Adipose tissue (tissue), 3 donors: ENCODE data around the gene RPRD1B. TPM values are rescaled to one million over a fixed set of nuclear protein-coding genes. Genes with fewer than 3 reads are reported as not detected.
"Not testable (repeated sequence)": the region's sequence is repeated elsewhere in the genome, so short reads cannot be mapped to it uniquely, and the experiment has no call there.

Experiments
- H3K27ac ChIP-seq: one replicate; pipeline ENCODE4 v1.5.1; 2013; ENCODE audit warnings: low read depth, low read length
- WGBS, 3 donors: extraction: QIAGEN DNeasy Blood & Tissue Kit; methylation state at CpG; one replicate each; pipeline ENCODE4 v1.1.7; 2013; 5-methylcytosine and 5-hydroxymethylcytosine counted together
- polyA plus RNA-seq, 3 donors: library from polyadenylated mRNA; stranded (reverse); fragments of 200-250 nt; gene quantifications; one replicate each; pipeline ENCODE4 v1.2.3, GENCODE V29; 2013
- donor health status: healthy with polysubstance abuse.
- donor health status: Bipolar disorder and iron deficiency.
- donor health status: healthy.

RPRD1B gene
- polyA plus RNA-seq, 3 donors, result 6.1 to 13.5 (median 9.0) TPM

DNA sequence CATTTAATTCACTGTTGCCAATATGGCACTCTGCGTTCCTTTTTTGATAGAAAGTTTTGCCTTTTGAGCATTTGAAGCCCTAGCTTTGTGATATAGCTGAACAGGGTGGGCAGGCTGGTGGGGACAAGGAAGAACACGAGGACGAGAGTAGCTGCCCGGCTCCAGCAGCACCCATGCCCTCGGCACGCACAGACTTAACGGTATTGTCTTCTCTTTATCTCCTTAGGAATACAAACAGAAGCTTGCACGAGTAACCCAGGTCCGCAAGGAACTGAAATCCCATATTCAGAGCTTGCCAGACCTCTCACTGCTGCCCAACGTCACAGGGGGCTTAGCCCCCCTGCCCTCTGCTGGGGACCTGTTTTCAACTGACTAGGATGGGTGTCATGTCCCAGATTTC, 56.0 kb downstream of the RPRD1B start:
- no peak overlapping the region for H3K27ac ChIP-seq
- WGBS, 3 donors, result 82 to 95% (median 93%) methylated on average over 10 of the region's 10 CpGs

DNA sequence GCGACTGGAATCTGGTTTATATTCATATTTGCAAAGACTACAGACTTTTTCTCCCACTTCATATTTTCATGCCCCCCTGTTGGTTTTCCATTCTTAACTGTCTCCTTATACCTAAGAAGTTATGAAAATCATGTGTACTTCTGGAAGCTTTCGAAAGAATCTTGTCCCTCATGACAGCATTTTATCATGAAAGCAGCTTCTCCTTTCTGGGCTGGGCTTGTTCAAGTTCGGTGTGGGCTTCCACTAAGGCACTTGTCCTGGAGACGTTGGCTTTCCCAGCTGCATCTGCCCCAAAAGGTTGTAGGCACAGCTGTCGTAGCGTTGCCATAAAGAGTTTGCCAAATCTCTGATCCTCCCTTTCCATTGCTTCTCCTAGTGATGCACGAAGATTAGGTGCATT, 56.5 kb downstream of the RPRD1B start:
- WGBS, 3 donors, result 81 to 88% (median 86%) methylated on average over 7 of the region's 7 CpGs

DNA sequence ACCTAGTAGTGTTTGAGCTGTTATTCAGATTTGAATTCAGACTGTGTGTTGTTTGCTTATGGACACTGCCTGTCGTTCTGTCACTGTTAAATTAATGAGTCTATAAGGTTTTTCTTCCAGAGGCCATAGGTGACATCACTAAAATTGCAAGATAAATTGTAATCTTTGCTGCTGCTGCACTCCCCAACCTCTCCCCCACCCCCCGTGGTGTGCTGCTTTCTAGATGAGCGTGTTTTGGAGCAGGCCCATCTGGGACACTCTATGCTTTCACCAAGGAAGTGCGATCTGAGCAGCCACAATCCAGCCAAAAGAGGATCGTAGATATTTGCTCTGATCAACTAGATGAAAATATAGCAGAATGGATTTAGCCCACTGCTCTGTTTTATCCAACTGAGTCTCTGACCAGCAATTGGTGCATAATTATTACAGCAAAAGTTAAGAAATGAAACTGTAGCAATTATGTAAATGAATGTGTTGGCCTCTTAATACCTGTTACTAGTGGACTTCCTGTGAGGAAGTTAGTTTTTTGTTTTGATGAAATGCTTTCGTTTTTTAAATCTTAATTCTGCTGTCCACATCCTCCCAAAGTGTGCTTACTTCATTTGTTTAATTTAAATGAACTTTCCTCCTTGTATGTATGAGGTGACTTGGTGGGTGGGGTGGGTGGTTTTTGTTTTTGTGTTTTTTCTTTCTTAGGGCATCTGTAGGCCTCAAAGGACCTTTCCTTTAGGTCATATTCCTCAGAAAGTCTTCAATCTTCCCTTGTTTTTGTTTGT, 58.1 kb downstream of the RPRD1B start:
- no peak overlapping the region for H3K27ac ChIP-seq
- WGBS, 3 donors, result 36 to 65% (median 36%) methylated on average over 6 of the region's 6 CpGs

More for the DNA sequence above, 56.5 kb downstream of the RPRD1B start:
- H3K27ac ChIP-seq, result no peak overlapping the region

DNA sequence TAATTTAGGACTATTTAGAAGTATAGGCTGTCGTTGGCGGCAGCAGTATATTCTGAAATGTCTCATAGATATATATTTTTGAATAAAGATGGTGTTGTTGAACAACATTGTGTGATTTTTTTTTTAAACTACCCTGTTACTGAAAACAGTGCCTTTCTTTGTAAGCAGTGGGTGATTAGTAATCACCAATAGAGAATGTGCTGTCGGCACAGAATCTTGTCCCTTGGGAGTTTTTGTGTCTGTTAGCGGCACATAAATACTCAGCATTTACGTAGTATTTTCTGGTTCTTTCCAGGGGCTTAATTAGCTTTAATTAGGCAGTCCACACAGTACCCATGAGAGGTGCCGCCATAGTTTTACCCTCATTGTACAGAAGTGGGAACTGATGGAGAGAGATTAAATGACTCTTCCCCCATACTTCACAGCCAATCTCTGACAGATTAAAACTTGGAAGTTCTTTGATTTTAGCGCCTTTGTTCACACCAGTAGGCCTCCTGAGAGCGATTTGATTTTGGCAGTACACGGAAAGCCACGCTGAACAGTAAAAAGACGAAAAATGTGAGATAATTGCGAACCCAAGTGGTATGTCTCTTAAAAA, 58.8 kb downstream of the RPRD1B start:
- WGBS, 3 donors, result 87 to 92% (median 87%) methylated on average over 12 of the region's 12 CpGs

DNA sequence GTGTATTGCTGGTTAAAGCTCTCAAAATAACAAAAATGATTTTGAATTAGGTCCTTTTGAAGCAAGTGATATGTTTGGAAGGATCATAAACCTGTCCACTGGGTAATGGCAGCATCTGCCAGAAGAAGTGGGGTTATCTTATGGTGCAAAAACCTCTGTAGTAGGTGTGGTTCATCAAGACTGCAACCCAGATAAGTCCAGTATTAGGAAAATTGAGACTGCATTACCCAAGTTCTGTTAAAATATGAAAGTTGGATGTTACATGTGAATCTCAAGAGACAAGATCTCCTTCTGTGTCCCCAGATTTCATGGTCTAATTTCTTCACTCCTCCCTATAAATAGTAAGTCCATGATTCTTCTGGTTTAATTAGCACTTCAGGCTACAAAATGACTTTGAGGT, 59.4 kb downstream of the RPRD1B start:
- no peak overlapping the region for H3K27ac ChIP-seq

More for the DNA sequence above, 58.8 kb downstream of the RPRD1B start:
- no peak overlapping the region for H3K27ac ChIP-seq

DNA sequence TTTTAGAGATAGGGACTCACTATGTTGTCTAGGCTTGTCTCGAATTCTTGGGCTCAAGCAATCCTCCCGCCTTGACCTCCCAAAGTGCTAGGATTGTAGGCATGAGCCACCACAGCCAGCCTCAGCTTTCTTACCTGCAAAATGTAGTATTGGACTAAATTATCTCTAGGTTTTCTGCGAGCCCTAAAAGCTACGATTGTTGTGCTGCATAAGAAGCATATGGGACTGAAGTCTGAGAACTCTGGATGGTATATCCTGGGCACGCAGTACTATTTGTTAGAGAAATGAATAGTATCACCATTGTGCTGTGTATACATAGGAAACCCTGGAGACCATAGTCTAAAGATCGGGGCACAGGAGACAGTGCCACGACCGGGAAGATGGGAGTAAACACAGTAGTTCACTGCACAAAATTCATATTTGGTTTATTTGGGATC, 60.1 kb downstream of the RPRD1B start:
- no peak overlapping the region for H3K27ac ChIP-seq
- 93 to 95% (median 94%) methylated on average over 8 of the region's 8 CpGs for WGBS, 3 donors

DNA sequence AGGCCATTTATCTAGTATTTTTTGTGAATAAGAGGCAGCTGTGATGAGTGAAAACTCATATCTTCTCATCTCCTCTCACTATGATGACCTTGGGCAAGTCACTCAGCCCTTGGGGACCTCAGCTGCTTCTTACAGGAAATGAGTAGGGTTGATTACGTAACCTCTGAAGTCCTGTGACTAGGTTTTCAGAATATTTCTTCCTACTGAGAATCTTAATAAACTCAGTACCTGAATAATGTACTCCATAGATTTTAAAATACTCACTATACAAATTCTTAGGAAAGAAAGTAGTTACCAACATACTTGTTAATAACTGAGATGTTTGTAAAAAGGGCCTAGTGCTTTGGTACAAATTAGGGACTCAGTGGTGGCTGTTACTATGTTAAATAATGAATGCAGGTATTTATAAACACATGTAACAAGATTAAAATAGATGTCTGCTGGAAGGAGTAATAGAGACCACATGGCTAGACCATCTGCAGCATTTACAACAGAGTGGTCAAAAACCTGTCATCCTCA, 60.9 kb downstream of the RPRD1B start:
- 13 to 48% (median 18%) methylated on average over 1 of the region's 1 CpG for WGBS, 3 donors

GRCh38 chr20:38095017-38095686, 61.6 kb downstream of the RPRD1B start:
- no peak overlapping the region for H3K27ac ChIP-seq
- 76 to 79% (median 78%) methylated on average over 7 of the region's 7 CpGs for WGBS, 3 donors

More for the DNA sequence above, 60.9 kb downstream of the RPRD1B start:
- H3K27ac ChIP-seq, result no peak overlapping the region

DNA sequence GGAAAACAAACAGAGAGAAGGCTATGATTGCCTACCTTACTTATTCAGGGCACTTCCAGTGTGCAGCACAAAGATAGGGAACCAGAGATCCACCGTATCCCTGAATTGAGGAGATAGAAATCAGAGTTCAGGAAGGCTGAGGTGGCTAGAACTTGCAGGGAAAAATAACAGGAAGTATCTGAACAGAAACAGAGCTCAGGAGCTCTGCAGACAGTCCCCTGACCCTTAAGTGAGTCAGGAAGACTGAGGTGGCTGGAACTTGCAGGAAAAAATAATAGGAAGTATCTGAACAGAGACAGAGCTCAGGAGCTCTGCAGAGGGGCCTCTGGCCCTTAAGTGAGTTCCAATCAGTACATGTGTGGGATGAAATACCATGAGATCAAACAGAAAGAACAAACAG, 65.4 kb downstream of the RPRD1B start:
- WGBS, 3 donors, result 63 to 82% (median 74%) methylated on average over 1 of the region's 1 CpG
- no peak overlapping the region for H3K27ac ChIP-seq

DNA sequence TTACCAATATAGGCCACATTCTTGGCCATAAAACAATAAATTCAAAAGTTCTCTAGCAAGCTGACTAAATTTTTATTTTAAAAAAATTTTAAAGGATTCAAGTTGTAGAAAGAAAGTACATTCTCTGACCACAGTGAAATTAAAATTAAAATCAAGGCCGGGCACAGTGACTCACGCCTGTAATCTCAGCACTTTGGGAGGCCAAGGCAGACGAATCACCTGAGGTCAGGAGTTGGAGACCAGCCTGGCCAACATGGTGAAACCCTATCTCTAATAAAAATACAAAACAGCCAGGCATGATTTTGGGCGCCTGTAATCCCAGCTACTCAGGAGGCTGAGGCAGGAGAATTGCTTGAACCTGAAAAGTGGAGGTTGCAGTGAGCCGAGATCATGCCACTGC, 68.7 kb downstream of the RPRD1B start:
- WGBS, 3 donors, result 91 to 97% (median 94%) methylated on average over 5 of the region's 5 CpGs

DNA sequence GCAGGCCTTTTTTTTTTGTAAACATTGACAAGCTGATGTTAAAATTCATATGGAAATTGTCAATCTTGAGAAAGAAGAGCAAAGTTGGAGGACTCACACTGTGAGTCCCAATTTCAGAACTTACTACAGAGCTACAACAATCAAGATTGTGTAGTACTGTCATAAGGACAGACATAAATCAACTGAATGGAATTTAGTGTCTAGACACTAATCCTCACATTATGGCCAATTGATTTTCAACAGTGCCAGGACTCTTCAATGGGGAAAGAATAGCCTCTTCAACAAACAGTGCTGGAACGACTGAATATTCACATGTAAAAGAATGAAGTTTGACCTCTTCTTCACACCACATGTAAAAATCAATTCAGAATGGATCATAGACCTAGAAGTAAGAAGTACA, 70.7 kb downstream of the RPRD1B start:
- 21 to 68% (median 57%) methylated on average over 1 of the region's 1 CpG for WGBS, 3 donors
- H3K27ac ChIP-seq, result no peak overlapping the region

More for the DNA sequence above, 68.7 kb downstream of the RPRD1B start:
- not testable (repeated sequence) for H3K27ac ChIP-seq

DNA sequence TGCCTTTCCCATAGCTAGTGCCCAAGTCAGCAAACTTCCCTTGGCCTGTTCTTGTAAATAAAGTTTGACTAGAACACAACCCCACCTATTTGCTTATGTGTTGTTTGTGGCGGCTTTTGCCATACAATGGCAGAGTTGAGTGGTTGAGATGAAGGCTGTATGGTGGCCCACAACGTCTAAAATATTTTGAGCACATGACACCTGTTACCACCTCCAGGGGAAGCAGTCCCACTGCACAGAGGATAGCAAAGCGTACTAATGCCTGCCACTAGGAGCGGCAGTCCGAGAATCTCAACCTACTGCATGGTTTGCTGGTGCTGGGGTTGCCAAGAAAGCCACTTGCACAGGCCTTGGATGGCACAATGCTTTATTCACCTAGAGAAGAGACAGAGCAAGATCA, 72.9 kb downstream of the RPRD1B start:
- H3K27ac ChIP-seq, result no peak overlapping the region
- 92 to 96% (median 95%) methylated on average over 5 of the region's 5 CpGs for WGBS, 3 donors

DNA sequence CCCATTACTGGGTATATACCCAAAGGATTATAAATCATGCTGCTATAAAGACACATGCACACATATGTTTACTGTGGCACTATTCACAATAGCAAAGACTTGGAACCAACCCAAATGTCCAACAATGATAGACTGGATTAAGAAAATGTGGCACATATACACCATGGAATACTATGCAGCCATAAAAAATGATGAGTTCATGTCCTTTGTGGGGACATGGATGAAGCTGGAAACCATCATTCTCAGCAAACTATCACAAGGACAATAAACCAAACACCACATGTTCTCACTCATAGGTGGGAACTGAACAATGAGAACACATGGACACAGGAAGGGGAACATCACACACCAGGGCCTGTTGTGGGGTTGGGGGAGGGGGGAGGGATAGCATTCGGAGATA, 73.8 kb downstream of the RPRD1B start:
- 78 to 91% (median 88%) methylated on average over 1 of the region's 1 CpG for WGBS, 3 donors
- not testable (repeated sequence) for H3K27ac ChIP-seq

GRCh38 chr20:38107916-38108315, 74.4 kb downstream of the RPRD1B start:
- WGBS, 3 donors, result 83 to 89% (median 88%) methylated on average over 7 of the region's 7 CpGs
- H3K27ac ChIP-seq, result not testable (repeated sequence)

GRCh38 chr20:38108438-38108985, 75.0 kb downstream of the RPRD1B start:
- H3K27ac ChIP-seq, result peak overlapping the region; percentile 34
- WGBS, 3 donors, result 59 to 75% (median 61%) methylated on average over 4 of the region's 4 CpGs

GRCh38 chr20:38108986-38109541, 75.5 kb downstream of the RPRD1B start:
- 74 to 79% (median 76%) methylated on average over 3 of the region's 3 CpGs for WGBS, 3 donors
- H3K27ac ChIP-seq, result peak overlapping the region; percentile 34

DNA sequence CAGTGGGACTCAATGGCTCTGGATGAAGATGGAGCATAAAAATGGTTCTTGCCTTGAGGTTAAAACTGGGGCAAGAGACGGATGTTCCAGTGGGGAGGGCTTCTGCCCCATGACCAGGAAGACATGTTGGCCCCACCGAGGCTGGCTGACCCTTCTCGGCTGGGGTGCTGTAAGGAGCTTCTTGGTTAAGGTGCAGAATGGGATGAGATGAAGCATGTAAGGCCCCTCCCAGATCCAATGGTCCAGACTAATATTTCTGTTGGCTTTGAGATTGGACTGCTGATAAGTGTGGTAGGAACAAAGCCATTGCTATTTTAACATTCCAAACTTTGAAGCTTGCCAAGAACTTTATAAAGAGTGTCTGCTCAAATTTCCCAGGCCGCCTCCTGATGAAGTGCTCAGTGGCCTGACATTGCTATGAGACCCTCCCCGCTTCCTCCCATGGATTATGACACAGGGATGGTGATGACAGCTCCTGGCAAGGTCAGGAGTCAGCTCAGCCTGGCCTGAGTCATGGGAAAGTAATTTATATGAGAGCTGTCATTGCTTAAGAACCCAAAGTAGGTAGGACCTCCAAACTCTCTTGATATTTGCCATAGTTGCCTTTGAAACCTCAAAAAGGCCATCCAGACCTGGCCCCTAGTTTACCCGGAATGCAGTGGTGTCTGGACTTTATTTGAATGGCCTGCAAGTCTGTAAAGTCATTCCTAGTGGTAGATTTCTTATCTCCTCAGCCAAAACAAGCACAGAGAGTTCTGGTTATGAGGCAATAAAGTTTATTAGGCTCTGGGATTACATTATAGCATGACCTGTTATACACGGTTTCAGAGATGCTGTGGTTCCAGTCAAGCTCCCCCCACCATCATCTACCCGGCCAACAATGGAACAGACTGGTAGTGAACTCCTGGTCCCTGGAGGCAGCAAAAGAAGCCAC, 76.3 kb downstream of the RPRD1B start:
- H3K27ac ChIP-seq, result no peak overlapping the region

More for the DNA sequence above, 76.3 kb downstream of the RPRD1B start:
- 59 to 70% (median 64%) methylated on average over 8 of the region's 8 CpGs for WGBS, 3 donors
